ENCODE data around the gene TTLL11. TPM values are rescaled to one million over a fixed set of nuclear protein-coding genes. Genes with fewer than 3 reads are reported as not detected.

TTLL11 gene
- total and polyA plus RNA-seq, 8 donors = 5.4 to 11.6 (median 9.5) TPM

DNA sequence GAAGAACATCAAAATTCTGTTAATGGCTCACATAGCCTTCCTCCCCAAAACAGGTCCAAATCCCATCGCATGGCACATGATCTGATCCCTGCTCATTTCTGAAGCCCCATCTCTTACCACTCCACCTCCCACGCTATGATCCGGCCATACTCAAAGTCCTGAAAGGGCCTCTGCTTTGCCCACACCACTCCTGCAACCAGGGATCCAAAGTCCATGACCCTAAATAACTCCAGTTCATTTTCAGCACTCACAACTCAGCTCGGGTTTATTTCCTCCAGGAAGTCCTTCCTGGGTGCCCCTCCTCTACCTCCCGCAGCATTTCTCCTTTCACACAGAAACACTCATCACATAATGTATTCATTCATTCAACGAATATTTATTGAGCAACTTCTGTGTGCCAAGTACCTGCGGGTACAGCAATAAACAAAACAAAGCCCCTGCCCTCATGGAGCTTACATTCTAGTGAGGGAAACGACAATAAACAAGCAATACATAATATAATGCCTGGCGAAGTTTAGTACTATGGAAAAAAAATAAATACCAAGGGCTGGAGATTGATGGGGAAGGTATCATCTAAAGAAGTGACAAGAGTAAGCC is 2.7 kb downstream of the TTLL11 start:
- Histone ChIP-seq H3K4me1 (peaks cover 6 to 31% of the 10 kb centered on the region in 2 donors), H3K27ac (no peak overlapping the region), H3K27me3 (no peaks in the 10 kb centered on the region), H3K9me3 (no peaks in the 10 kb centered on the region), H3K4me3 (no peak overlapping the region), H3K36me3 (no peaks in the 10 kb centered on the region)
- DNase-seq (no peak), ATAC-seq (no peak)
- intact Hi-C loops (cut with DNase I) = loop anchor here in 1 of 2 donors (10.0 kb wide), 1 partner anchor 264 kb away; no protein-coding TSS in a partner anchor
- TF ChIP-seq, protein P1, sequence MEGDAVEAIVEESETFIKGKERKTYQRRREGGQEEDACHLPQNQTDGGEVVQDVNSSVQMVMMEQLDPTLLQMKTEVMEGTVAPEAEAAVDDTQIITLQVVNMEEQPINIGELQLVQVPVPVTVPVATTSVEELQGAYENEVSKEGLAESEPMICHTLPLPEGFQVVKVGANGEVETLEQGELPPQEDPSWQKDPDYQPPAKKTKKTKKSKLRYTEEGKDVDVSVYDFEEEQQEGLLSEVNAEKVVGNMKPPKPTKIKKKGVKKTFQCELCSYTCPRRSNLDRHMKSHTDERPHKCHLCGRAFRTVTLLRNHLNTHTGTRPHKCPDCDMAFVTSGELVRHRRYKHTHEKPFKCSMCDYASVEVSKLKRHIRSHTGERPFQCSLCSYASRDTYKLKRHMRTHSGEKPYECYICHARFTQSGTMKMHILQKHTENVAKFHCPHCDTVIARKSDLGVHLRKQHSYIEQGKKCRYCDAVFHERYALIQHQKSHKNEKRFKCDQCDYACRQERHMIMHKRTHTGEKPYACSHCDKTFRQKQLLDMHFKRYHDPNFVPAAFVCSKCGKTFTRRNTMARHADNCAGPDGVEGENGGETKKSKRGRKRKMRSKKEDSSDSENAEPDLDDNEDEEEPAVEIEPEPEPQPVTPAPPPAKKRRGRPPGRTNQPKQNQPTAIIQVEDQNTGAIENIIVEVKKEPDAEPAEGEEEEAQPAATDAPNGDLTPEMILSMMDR (IDR thresholded peaks at IDR 0.05) = no peak

DNA sequence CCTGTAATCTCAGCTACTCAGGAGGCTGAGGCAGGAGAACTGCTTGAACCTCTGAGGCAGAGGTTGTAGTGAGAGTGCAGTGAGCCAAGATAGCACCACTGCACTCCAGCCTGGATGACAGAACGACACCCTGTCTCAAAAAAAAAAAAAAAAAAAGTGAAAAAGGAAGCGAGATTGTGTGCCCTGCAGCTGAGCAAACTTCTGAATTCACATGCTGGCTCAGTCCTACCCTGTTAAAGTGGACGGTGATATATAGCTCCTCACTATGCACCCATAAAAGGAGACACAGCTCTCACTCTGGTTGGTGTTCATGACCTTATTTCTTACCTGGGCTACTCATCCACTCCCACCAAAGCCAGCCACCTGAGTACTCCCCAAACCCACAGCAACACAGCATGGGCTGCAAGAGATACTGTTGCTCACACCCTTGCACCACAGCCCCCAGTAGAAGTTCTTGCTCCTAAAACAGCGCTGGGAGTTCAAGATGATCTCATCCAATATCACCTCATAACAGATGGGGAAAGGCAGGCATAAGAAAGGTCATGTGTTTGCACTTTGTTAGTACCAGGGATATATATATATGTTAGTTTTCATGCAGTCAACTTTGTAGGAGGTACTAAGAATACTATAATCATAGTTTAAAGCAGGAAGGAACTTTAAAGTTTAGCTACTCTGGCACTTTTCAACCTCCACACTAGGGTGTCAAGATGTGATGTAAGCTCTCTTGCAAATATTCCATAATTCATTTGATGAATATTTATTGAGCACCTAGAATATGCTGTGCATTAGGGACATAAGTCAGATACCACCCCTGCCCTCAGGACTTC is 4.0 kb downstream of the TTLL11 start:
- TF ChIP-seq, protein P1 (IDR thresholded peaks at IDR 0.05) = no peak
- Histone ChIP-seq H3K27ac (no peak overlapping the region), H3K4me3 (no peak overlapping the region), H3K27me3 (no peaks in the 10 kb centered on the region), H3K36me3 (no peaks in the 10 kb centered on the region), H3K4me1 (peaks cover 6 to 25% of the 10 kb centered on the region in 2 donors), H3K9me3 (no peaks in the 10 kb centered on the region)
- intact Hi-C loops (cut with DNase I) = no loop called here
- DNase-seq = no peak
- no peak for ATAC-seq

DNA sequence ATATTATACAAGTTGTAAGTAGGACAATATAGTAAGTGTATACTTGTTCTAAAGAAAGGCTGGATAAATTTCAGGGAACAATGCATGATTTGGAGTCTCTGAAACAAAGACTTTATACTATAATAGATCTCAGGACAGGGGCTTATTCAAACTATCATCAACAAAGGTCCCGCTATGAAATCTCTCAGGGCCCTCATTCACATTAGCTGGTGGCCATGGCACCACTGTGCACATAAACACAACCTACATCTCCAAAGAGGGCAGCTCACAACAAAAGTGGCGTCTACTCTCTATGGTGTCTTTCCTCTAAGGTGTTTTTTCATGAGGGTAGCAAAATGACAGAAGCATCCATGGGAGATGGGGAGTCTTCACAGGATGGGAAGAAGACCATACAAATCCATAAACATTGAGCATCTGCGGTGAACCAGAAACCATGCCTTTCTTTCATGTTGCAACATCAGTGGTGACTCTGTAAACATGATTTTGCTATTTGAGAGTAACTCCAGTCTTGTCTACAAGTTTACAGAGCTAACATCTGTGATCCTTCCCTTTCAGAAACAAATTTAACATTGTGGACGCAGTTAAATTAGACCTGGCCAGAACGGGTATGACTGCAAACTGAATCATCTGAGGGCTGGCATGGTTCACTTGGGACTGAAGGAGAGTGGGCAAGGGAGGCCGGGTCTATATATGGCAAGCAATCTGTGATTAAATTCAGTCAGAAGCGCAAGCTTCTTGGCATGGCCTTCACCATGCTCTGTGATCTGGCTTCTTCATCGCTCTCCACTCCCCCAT is 5.5 kb downstream of the TTLL11 start:
- no peaks in the 10 kb centered on the region for H3K27me3 ChIP-seq
- no peak overlapping the region for H3K4me3 ChIP-seq
- H3K36me3 ChIP-seq = no peaks in the 10 kb centered on the region
- DNase-seq = no peak
- no peaks in the 10 kb centered on the region for H3K9me3 ChIP-seq
- H3K27ac ChIP-seq = no peak overlapping the region
- TF ChIP-seq, protein P1 (IDR thresholded peaks at IDR 0.05) = no peak
- intact Hi-C loops (cut with DNase I) = no loop called here
- no peak for ATAC-seq
- H3K4me1 ChIP-seq = peaks cover 0 to 17% of the 10 kb centered on the region in 2 donors

DNA sequence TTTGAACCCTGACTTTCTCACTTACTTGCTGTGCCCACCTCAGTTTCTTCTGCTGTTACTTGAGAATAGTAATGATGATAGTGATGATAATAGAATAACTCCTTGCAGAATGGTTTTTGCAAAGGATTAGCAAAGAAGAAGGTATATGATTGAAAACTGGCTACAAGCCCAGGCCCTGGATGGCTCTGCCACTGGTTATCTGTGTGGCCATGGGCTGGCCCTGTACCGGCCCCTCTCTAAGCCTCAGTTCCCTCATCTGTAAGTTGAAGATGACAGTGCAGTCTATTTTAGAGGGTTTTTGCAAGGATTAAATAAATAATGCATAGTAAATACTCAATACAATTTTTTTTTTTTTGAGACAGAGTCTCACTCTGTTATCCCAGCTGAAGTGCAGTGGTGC is 6.2 kb downstream of the TTLL11 start:
- TF ChIP-seq, protein P1 (IDR thresholded peaks at IDR 0.05) = no peak
- H3K4me3 ChIP-seq = no peak overlapping the region
- H3K36me3 ChIP-seq = no peaks in the 10 kb centered on the region
- no peak for ATAC-seq
- peaks cover 0 to 10% of the 10 kb centered on the region in 2 donors for H3K4me1 ChIP-seq
- H3K9me3 ChIP-seq = no peaks in the 10 kb centered on the region
- DNase-seq = no peak
- no peaks in the 10 kb centered on the region for H3K27me3 ChIP-seq
- intact Hi-C loops (cut with DNase I) = no loop called here
- no peak overlapping the region for H3K27ac ChIP-seq

DNA sequence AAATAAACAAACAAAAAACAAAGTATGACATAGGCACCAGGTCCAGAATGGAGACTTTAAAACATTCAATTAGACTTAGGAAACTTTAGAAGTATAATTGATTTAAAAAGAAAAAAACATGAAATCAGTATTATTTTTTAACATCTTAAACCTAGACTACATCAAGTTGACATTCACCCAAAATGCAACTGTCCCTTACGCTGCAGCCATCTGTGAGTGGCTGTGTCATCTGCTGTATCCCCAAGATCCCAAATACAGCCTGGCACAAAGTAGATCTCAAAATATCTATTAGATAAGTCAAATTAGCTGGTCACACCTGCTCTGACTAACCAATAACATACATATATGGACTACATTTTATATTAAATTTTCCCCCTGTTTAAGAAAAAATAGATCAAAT is 7.8 kb downstream of the TTLL11 start:
- DNase-seq (no peak), ATAC-seq (no peak)
- TF ChIP-seq, protein P1 (IDR thresholded peaks at IDR 0.05) = no peak
- H3K27me3 ChIP-seq = no peaks in the 10 kb centered on the region
- no peaks in the 10 kb centered on the region for H3K36me3 ChIP-seq
- no peak overlapping the region for H3K4me3 ChIP-seq
- intact Hi-C loops (cut with DNase I) = no loop called here
- H3K4me1 ChIP-seq = no peaks in the 10 kb centered on the region
- H3K27ac ChIP-seq = no peak overlapping the region
- H3K9me3 ChIP-seq = no peaks in the 10 kb centered on the region
